Fibroblast of skin of back (primary cell): ENCODE measurements around the gene PAX5.

Experiments
- DNase-seq: peaks from one replicate; pipeline ENCODE4 v3.0.0-alpha.2; 2013

Gene PAX5

GRCh38 chr9:37036776-37037502, 2.9 kb upstream of the PAX5 start:
- peak; percentile 20 for DNase-seq

GRCh38 chr9:37036371-37036775, 2.3 kb upstream of the PAX5 start:
- DNase-seq, result no peak

GRCh38 chr9:37035648-37036370, 1.7 kb upstream of the PAX5 start:
- no peak for DNase-seq

- DNase-seq, result no peak
Observed at GRCh38 chr9:37034938-37035647, 1.0 kb upstream of the PAX5 start.

GRCh38 chr9:37034305-37034937, 353 bp upstream of the PAX5 start:
- DNase-seq, result no peak

GRCh38 chr9:37033141-37033540, 927 bp downstream of the PAX5 start:
- DNase-seq, result no peak

- DNase-seq, result no peak
Observed at GRCh38 chr9:37032713-37033112, 1.4 kb downstream of the PAX5 start.

- no peak for DNase-seq
Observed at GRCh38 chr9:37031902-37032301, 2.2 kb downstream of the PAX5 start.

GRCh38 chr9:37031081-37031480, 3.0 kb downstream of the PAX5 start:
- DNase-seq, result no peak

GRCh38 chr9:37030611-37030939, 3.5 kb downstream of the PAX5 start:
- no peak for DNase-seq

GRCh38 chr9:37029776-37030610, 4.1 kb downstream of the PAX5 start:
- no peak for DNase-seq

GRCh38 chr9:37029304-37029775, 4.7 kb downstream of the PAX5 start:
- no peak for DNase-seq

- no peak for DNase-seq
Observed at GRCh38 chr9:37028420-37029031, 5.5 kb downstream of the PAX5 start.

- peak; percentile 81 for DNase-seq
Observed at GRCh38 chr9:37027582-37028419, 6.3 kb downstream of the PAX5 start.

- no peak for DNase-seq
Observed at GRCh38 chr9:37026931-37027581, 7.0 kb downstream of the PAX5 start.

- no peak for DNase-seq
Observed at GRCh38 chr9:37026113-37026930, 7.7 kb downstream of the PAX5 start.

GRCh38 chr9:37025823-37026112, 8.3 kb downstream of the PAX5 start:
- DNase-seq, result no peak

GRCh38 chr9:37025071-37025822, 8.8 kb downstream of the PAX5 start:
- no peak for DNase-seq

GRCh38 chr9:37017546-37017945, 16.5 kb downstream of the PAX5 start:
- no peak for DNase-seq
